ENCODE data around the gene DPRX.

DPRX gene, protein sequence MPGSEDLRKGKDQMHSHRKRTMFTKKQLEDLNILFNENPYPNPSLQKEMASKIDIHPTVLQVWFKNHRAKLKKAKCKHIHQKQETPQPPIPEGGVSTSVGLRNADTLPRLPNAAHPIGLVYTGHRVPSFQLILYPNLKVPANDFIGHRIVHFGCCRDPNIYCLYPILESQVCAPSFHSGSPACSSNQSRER

DNA sequence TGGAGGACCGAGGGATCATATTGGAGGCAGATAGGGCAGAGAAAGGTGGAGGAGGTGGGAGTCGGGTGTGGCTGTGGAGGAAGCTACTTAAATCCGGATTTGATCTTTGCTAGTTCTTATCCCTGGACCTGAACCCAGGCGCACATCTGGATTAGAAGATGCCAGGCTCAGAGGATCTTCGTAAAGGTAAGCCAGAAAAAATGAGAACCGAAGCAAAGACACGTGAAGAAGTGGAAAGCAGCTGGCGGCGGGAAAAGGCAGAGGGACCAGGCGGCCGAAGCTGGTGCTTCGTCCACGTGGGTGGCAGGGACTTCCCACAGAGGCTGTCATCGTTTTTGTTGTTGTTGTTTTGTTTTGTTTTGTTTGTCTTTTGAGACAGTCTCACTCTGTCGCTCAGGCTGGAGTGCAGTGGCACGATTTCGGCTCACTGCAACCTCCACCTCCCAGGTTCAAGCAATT lies at the start of gene DPRX:
TSS of gene DPRX (plus strand) at position 51 of the 459 bp plus-strand sequence. CDS start at position 159, 108 bp downstream.
- DNase-seq (ENCODE audit: low read depth): no peak

DNA sequence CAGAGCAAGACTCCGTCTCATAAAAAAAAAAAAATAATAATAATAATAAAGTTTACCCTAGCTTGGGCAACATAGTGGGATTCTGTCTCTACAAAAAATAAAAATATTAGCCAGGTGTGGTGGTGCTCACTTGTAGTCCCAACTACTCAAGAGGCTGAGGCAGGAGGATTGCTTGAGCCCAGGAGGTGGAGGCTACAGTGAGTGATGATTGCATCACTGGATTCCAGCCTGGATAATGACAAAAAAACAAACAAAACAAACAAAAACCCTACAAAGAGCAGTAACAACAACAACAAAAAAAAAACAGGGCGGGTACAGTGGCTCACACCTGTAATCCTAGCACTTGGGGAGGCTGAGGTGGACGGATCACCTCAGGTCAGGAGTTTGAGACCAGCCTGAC lies 48.6 kb upstream of the DPRX start:
- no peak for DNase-seq (ENCODE audit: low read depth)

DNA sequence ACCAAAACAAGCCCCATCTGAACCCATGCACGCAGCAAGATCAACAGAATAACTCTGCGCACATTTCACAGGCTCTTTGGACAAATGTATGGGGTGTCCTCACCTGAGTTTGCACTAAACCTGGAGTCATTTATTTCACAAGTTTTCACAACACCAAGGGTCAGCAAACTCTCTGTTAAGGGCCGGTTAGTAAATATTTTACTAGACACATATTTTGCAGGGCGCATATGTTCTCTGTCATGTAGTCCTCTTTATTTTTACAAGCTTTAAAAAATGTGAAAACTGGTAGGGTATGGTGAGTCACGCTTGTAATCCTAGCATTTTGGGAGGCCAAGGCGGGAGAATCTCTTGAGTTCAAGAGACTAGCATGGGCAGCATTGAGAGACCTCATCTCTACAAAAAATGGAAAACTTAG lies 45.5 kb upstream of the DPRX start:
- no peak for DNase-seq (ENCODE audit: low read depth)

DNA sequence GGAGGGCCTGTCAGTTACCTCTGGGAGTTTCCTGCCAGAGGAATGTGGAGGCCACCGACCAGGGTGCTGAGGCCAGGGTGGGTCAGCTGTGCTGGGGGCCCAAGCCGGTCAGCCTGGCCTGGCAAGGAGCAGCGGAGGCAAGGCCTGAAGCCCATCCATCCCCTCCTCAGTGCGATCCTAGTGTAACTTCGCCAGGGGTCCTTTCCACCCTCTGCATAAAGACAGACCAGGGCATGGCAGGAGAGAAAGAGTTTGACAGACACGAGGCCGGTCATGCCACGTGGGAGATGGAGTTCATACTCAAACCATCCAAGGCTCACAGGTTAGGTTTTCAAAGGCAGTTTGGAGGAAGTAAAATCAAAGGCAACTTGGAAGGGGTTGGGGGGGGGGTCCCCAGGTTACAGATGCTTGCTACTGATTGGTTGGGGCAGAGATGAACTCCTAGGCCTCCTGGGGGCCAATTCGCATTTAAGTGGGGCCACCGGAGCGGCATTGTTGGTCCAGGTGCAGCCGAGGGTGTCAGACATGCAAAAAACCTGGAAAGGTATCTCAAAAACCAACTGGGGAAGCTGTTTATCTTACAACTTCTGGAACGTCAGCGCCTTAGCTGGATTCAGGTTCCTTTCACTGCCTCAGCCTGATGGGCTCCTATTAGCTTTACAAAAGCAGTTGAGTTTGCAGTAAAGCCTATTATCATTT lies 36.8 kb upstream of the DPRX start:
- DNase-seq (ENCODE audit: low read depth): no peak

DNA sequence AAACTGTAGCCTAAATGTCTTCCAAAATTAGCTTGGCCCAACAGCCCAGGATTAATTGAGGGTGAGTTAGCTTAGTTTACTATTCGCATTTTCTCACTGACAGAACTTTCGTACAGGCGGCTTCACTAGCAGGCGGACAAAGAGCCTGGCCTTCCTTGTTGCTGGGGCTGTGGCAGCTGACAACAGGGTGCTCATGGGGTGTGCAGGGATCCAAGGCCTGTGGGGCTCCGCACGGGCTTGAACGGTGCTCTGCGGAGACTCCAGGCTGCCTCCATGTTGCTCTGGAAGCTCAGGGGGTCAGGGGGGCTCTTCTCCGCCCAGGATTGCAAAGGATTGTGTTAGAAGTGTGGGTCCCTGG lies 36.3 kb upstream of the DPRX start:
- DNase-seq (ENCODE audit: low read depth): no peak

DNA sequence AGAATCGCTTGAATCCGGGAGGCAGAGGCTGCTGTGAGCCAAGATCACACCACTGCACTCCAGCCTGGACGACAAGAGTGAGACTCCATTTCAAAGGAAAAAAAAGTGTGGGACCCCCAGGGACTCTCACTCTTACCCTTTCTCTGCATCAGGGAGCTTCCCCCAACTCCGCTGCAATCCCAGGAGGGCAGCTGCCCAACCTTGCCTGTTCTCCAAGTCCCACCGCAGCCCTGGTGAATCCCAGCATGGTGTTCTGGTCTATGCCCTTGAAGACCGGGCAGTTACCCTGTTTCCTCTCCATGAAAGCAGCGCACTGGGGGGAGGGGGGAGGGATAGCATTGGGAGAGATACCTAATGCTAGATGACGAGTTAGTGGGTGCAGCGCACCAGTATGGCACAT lies 35.7 kb upstream of the DPRX start:
- no peak for DNase-seq (ENCODE audit: low read depth)

DNA sequence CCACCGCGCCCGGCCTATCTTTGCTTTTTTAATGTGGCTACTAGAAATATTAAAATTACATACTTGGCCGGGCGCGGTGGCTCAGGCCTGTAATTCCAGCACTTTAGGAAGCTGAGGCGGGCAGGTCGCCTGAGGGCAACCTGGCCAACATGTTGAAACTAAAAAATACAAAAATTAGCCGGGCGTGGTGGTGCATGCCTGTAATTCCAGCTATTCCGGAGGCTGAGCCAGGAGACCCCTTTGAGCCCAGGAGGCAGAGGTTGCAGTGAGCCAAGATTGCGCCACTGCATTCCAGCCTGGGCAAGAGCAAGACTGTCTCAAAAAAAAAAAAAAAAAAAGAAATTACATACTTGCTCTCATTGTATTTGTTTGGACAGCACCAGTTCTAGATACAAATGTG lies 34.8 kb upstream of the DPRX start:
- DNase-seq (ENCODE audit: low read depth): no peak

DNA sequence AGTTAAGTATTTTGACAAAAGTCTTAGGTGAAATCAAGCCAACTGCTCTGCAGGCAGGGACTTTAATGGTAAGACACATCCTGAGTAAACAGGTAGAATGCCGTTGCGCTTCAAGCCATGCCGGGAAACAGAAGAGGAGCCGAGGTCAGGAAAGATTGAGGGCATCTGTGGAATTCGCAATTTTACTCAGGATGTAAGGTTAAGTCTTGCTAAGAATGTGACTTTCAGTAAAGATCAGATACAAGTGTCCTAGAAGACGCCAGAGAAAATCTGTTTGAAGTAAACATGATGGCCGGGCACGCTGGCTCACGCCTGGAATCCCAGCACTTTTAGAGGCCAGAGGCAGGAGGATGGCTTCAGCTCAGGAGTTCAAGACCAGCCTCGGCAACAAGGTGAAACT lies 33.4 kb upstream of the DPRX start:
- no peak for DNase-seq (ENCODE audit: low read depth)

DNA sequence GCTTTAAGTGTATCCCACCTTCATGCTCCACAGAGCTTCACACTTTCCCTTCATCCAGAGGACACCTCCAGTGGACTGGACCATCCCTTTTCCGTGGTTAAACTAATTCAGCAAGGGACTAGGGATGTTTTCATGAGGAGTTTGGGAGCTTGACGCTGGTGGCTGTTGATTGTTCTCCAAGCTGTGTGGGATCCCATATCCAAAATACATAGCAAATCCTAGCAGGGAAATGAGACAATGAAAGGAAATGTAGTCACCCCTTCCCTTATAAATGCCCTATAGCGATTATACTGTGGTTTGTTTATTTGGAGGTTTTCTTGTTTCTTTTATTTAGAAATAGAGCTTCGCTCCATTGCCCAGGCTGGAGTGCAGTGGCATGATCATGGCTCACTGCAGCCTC lies 31.6 kb upstream of the DPRX start:
- DNase-seq (ENCODE audit: low read depth): no peak

DNA sequence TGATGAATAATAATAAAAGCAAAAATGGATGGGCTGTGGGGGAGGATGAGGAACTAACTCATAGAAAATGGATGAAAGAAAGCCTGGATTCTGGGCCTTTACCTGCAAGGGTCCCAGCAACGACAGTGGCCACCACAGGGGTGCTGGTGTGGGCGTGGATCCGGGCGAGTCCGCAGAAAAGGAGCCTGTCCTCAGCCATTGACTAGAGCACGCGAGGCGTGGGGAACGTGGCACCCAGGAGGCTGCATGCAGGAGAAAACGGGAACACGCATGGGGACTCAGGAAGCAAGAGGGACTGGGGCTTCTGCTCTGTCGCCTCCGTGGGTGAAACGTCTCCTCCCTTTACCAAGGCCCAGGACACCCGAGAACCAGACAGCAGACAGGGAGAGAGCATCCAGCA lies 25.8 kb upstream of the DPRX start:
- DNase-seq (ENCODE audit: low read depth): no peak

DNA sequence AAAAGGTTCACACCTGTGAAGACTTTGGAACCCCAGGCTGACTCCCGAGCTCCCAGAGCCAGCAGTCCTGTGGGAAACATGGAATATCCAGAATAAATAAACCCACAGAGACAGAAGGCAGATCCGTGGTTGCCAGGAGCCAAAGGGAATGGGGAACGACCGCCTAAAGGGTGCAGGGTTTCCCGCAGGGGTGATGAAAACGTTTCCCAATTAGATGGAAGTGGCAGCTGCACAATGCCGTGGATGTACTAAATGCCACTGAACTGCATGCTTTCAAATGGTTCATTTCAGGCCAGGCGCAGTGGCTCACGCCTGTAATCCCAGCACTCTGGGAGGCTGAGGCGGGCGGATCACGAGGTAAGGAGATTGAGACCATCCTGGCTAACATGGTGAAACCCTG lies 23.4 kb upstream of the DPRX start:
- DNase-seq (ENCODE audit: low read depth): no peak

DNA sequence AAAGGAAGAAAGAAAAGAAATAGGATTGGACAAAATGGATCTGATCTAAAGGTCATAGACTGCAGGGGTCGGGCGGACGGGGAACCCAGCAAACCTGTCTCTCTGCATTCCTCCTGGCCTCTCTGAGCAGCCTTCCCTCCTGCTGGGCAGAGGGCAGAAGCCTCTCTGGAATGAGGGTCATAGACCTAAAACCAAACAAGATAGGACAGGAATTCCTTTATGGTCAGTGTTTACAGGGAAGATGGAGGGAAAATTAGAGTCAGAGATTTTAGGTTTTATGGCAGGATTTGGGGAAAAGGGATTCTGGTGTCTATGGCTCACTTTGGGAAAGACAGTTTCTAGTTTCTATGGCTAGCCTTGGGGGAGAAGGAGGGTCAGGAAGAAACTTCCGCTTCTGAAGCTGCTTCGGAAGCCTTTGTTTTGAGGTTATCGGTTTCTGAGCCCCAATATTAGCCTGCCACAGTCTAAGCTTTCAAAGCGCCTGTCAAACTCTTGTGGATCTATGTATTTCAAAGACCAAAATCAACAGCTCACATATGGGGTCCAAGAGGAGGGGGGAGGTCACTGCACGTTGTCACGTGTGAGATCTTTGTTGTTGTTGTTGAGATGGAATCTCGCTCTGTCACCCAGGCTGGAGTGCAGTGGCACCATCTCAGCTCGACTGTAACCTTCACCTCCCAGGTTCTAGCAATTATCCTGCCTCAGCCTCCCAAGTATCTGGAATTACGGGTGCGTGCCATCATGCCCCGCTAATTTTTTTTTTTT lies 18.9 kb upstream of the DPRX start:
- no peak for DNase-seq (ENCODE audit: low read depth)

DNA sequence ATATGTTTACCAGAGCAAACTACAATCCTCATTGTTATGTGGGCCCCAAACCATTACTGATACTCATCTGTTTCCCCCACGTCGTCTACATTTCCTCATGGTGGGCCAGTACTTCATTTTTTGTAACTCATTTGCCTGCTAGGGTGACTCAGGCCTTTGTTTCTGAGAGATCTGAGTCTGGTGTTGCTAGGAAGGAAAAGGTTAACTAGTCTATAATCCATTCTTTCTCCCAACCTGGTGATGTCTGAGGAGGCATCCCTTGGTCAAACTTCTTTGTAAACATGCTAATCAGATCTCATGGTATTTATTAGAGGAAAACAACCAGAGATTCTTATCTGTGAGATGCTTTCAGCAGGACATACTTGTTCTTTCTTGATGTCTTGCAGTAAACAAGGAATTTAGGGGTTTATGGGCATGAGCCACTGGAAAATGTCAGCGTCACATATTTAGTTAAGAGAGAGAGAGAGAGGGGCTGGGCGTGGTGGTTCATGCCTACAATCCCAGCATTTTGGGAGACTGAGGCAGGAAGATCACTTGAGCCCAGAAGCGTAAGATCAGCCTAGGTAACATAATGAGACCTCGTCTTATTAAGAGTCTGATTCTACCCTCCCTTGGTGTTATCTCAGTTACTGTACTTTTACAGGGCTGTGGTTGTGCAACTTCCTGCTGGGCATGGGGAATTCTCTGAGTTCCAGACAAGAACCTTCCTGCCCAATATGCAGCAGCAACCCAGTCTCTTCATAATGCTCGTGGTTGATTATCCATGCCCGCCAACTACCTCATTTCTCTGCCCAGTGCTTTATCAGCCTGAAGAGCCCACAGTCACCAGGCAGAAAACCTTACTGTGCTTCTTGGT lies 9.7 kb upstream of the DPRX start:
- DNase-seq (ENCODE audit: low read depth): no peak

DNA sequence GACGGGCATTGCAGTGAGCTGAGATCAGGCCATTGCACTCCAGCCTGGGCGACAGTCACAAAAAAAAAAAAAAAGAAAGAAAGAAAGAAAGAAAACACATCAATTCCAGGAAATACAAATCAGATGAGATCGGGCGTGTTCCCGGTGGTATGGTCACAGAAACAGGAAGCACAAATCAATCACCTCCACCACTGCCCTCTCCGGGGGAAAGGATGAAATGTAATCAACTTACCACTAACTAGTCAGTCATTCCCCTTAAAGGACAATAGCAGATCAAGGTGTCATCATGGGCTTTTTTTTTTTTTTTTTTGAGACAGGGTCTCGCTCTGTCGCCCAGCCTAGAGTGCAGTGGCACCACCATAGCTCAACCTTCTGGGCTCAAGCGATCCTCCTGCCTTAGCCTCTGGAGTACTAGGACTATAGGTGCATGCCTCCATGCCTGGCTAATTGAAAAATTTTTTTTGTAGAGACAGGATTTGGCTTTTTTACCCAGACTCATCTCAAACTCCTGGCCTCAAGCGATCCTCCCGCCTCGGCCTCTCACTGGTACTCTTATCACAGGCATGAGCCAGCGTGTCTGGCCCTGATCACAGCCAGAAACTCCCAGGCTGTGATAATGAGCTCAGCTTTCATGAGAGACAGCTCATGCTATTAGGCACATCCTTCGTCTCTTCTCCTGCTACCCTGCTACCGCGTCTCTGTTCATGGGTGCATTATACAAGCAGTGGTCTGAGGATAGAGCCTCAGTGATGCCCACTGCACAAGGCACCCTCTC lies 6.8 kb upstream of the DPRX start:
- DNase-seq (ENCODE audit: low read depth): no peak

DNA sequence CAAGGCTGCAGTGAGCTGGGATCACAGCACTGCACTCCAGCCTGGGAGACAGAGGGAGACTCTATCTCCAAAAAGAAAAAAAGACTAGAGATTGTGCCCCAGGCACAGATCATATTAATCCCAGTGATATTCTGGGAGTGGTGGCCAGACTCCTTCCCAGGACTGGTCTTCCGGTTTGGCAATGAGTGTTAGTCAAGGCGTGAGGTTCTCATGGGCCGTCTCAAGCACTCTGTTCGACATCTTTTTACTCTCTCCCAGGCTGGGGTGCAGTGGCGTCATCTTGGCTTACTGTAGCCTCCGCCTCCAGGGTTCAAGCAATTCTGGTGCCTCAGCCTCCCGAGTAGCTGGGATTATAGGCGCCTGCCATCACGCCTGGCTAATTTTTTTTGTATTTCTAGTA lies 5.3 kb upstream of the DPRX start:
- no peak for DNase-seq (ENCODE audit: low read depth)

DNA sequence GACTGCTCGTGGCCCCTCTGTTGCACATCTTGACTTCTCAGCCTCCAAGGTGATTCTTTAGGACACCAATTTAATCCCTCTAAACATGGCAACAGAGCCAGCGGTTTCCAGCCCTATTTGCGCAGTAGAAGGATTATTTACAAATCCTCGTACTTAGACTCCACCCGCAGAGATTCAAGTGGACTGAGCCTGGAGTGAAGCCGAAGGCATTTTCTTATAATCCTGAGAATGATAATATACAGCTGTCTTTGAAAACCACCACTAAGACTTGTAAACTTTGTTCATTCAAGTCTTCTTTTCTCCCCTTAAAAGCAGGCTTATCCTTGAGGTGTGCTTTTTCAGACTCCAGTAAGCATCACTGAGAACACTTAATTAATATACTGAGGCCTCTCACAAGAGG lies 4.8 kb upstream of the DPRX start:
- no peak for DNase-seq (ENCODE audit: low read depth)

DNA sequence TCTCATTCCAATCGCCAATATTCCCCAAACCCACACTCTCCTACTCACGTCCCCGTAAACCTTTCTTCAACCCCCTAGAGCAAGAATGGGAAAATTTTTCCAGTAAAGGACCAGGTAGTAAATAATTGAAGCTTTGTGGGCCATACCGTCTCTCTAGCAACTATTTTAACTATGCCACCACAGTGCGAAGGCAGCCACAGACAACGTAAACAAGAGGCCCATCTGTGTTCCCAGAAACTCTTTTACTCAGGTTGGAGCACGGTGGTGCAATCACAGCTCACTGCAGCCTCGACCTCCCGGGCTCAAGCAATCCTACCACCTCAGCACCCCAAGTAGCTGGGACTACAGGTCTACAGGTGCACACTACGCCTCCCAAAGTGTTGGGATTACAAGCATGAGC lies 3.0 kb downstream of the DPRX start:
- DNase-seq (ENCODE audit: low read depth): no peak

DNA sequence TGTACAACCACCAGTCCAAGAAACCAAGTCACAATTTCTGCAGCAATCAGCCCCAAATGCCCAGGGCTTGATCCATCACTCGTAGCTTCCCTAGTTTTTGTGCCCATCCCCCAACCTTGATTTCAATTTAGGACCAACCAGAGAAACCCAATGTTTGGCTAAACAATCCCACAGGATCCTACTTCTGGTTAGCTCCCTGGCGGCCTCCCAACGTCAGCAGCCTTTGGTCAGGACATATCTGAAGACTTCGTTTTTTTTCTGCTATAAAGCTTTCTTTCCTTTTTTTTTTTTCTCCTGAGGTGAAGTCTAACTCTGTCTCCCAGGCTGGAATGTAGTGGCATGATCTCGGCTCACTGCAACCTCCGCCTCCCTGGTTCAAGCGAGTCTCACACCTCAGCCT lies 7.7 kb downstream of the DPRX start:
- no peak for DNase-seq (ENCODE audit: low read depth)

DNA sequence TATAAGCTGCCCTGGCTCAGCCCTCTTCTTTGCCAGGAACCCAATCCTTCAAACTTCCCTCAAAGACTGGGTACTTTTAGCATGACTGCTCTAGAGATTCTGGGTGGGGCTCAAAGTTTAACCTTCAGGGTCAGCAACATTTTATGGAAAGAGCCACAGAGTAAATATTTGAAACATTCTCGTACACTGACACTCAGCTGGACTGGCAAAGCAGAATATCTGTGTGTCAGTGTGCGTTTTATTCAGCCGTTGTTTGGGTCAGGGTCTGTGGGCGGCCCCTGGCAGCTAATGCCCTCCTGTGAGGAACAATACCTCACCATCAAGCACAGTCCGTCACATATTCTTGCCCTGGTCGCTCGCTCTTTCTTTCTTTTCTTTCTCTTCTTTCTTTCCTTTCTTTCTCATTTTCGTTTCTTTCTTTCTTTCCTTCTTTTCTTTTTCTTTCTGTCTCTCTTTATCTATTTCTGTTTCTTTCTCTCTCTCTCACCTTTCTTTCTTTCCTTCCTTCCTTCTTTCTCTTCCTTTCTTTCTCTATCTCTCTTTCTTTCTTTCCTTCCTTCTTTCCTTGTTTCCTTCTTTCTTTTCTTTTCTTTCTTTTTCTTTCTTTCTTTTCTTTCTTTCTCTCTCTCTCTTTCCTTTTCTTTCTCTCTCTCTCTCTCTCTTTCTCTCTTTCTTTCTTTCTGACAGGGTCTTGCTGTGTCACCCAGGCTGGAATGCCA lies 10.7 kb downstream of the DPRX start:
- no peak for DNase-seq (ENCODE audit: low read depth)

DNA sequence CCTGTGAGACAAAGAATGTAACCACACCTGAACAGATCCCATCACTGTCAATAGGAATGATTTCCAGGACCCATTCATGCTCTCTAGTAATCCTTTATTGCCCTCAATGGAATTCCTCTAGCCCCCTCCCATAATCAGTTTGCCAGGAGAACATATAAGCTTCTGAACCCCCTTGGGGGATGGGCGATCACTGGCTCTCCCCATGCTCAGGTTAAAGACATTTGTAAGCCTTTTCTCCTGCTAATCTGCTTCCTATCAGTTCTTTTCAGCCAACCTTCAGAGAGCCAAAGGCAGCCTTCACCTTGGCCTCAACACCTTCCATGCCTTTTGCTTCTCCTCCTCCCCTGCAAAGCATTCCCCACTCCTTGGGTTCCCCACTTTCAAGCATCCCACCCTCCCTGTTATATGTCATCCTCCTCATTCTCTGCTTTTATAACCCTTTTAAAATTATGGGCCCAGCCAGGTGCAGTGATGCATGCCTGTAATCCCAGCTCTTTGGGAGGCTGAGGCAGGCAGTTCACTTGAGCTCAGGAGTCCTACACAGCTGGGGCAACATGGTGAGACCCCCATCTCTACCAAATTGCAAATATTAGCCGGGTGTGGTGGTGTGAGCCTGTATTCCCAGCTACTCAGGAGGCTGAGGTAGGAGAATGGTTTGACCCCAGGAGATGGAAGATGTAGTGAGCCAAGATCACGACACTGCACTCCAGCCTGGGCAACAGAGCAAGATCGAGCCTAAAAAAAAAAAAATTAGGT lies 12.4 kb downstream of the DPRX start:
- no peak for DNase-seq (ENCODE audit: low read depth)
